HG03520 (cell line): ENCODE results near the gene F2RL3.

Source experiments
- ATAC-seq: cut with Tn5 transposase; IDR thresholded peaks from one replicate; pipeline ENCODE4 v1.9.1; 2021; ENCODE audit warnings: mild to moderate bottlenecking, moderate library complexity; ENCODE audit not compliant: unreplicated experiment

The F2RL3 gene

GRCh38 chr19:16888629-16889365 is at the start of gene F2RL3:
Gene F2RL3, plus strand, starts transcription at chr19:16888999. Its CDS starts 191 bp downstream, at chr19:16889190.
- no peak for ATAC-seq

GRCh38 chr19:16841391-16841926 is 47.3 kb upstream of the F2RL3 start:
- no peak for ATAC-seq

GRCh38 chr19:16846901-16847300 is 41.9 kb upstream of the F2RL3 start:
- ATAC-seq: no peak

GRCh38 chr19:16847430-16847829 is 41.4 kb upstream of the F2RL3 start:
- no peak for ATAC-seq

GRCh38 chr19:16849168-16849567 is 39.6 kb upstream of the F2RL3 start:
- no peak for ATAC-seq

GRCh38 chr19:16850133-16850532 is 38.7 kb upstream of the F2RL3 start:
- no peak for ATAC-seq

GRCh38 chr19:16851031-16851712 is 37.6 kb upstream of the F2RL3 start:
- no peak for ATAC-seq

GRCh38 chr19:16853066-16853465 is 35.7 kb upstream of the F2RL3 start:
- ATAC-seq: no peak

- ATAC-seq: no peak
Measured at GRCh38 chr19:16856091-16856490, 32.7 kb upstream of the F2RL3 start.

GRCh38 chr19:16859626-16860025 is 29.2 kb upstream of the F2RL3 start:
- no peak for ATAC-seq

GRCh38 chr19:16860118-16860517 is 28.7 kb upstream of the F2RL3 start:
- ATAC-seq: no peak

GRCh38 chr19:16861011-16861410 is 27.8 kb upstream of the F2RL3 start:
- no peak for ATAC-seq

- ATAC-seq: no peak
Measured at GRCh38 chr19:16861834-16862233, 27.0 kb upstream of the F2RL3 start.

GRCh38 chr19:16862826-16863415 is 25.9 kb upstream of the F2RL3 start:
- ATAC-seq: no peak

GRCh38 chr19:16867211-16867610 is 21.6 kb upstream of the F2RL3 start:
- no peak for ATAC-seq

GRCh38 chr19:16868423-16869130 is 20.2 kb upstream of the F2RL3 start:
- no peak for ATAC-seq

- no peak for ATAC-seq
Measured at GRCh38 chr19:16869331-16869972, 19.3 kb upstream of the F2RL3 start.

GRCh38 chr19:16871871-16872270 is 16.9 kb upstream of the F2RL3 start:
- no peak for ATAC-seq

GRCh38 chr19:16872728-16873127 is 16.1 kb upstream of the F2RL3 start:
- no peak for ATAC-seq

GRCh38 chr19:16873594-16873993 is 15.2 kb upstream of the F2RL3 start:
- ATAC-seq: no peak
